ENCODE data around the gene TAX1BP3. TPM values are rescaled to one million over a fixed set of nuclear protein-coding genes. Genes with fewer than 3 reads are reported as not detected.

TAX1BP3 gene
- polyA plus RNA-seq, 3 donors = 29.6 to 71.8 (median 70.9) TPM

GRCh38 chr17:3643889-3644349 lies 24.5 kb downstream of the TAX1BP3 start:
- Histone ChIP-seq H4K20me1 (ENCODE audit: insufficient read depth, low read length) (no peaks in the 10 kb centered on the region), H2AFZ (ENCODE audit: insufficient read depth, low read depth, low read length, poor library complexity, severe bottlenecking) (no peak overlapping the region), H3K79me2 (ENCODE audit: insufficient read depth, low read length) (no peaks in the 10 kb centered on the region), H3K4me1 (ENCODE audit: control insufficient read depth in 1 of 2, insufficient read depth in 2 of 2, low read length in 2 of 2) (peaks cover 18 to 21% of the 10 kb centered on the region in 2 donors), H3K9me3 (replicated peaks in 1 of 2; ENCODE audit: control insufficient read depth in 1 of 2, insufficient read depth in 1 of 2, low read length in 2 of 2) (no peaks in the 10 kb centered on the region), H3K27me3 (ENCODE audit: control insufficient read depth in 2 of 2, insufficient read depth in 2 of 2, low read length in 2 of 2) (no peaks in the 10 kb centered on the region), H3K27ac (ENCODE audit: low read depth in 1 of 2, low read length in 2 of 2) (no peak overlapping the region), H3K9ac (ENCODE audit: insufficient read depth, low read length, poor library complexity, severe bottlenecking) (no peak overlapping the region), H3K36me3 (replicated peaks in 1 of 2; ENCODE audit: control insufficient read depth in 1 of 2, insufficient read depth in 2 of 2, low read length in 2 of 2) (peaks cover 9 to 37% of the 10 kb centered on the region in 2 donors), H3K4me2 (replicated peaks; ENCODE audit: extremely low read depth, low read length, poor library complexity, severe bottlenecking) (no peak overlapping the region), H3K4me3 (replicated peaks in 1 of 3; ENCODE audit: low read depth in 2 of 3, low read length in 3 of 3) (no peak overlapping the region)
- no peak for TF ChIP-seq CTCF (IDR thresholded peaks at IDR 0.05)
- DNase-seq = no peak
- intact Hi-C loops (cut with micrococcal nuclease) = no loop called here
- Mint-ChIP-seq H3K4me1 (peaks cover 20% of the 10 kb centered on the region), H3K36me3 (peaks cover 24 to 62% of the 10 kb centered on the region in 2 donors), H3K27ac (peak overlapping the region in 1 of 7 donors; percentile 68), H3K27me3 (ENCODE audit: low read depth in 3 of 3) (peaks cover 0 to 3% (median 0%) of the 10 kb centered on the region in 3 donors), H3K4me3 (no peak overlapping the region), H3K9me3 (peaks cover 0 to under 1% (median 0%) of the 10 kb centered on the region in 7 donors)
- 93% methylated on average over 3 of the region's 4 CpGs for WGBS (ENCODE audit: insufficient coverage)

GRCh38 chr17:3641717-3642486 lies 26.5 kb downstream of the TAX1BP3 start:
- no peak overlapping the region for H3K27ac ChIP-seq (ENCODE audit: low read depth in 1 of 2, low read length in 2 of 2)
- peaks cover 0 to 2% (median 0%) of the 10 kb centered on the region in 7 donors for H3K9me3 Mint-ChIP-seq
- H3K4me1 Mint-ChIP-seq = peaks cover 36% of the 10 kb centered on the region
- peaks cover 0 to 2% (median 0%) of the 10 kb centered on the region in 3 donors for H3K27me3 Mint-ChIP-seq (ENCODE audit: low read depth in 3 of 3)
- H3K27me3 ChIP-seq (ENCODE audit: control insufficient read depth in 2 of 2, insufficient read depth in 2 of 2, low read length in 2 of 2) = no peaks in the 10 kb centered on the region
- H3K4me1 ChIP-seq (ENCODE audit: control insufficient read depth in 1 of 2, insufficient read depth in 2 of 2, low read length in 2 of 2) = peaks cover 28 to 31% of the 10 kb centered on the region in 2 donors
- no peak for TF ChIP-seq CTCF (IDR thresholded peaks at IDR 0.05)
- intact Hi-C loops (cut with micrococcal nuclease) = no loop called here
- peak overlapping the region in 2 of 7 donors; percentile 17 to 38 for H3K27ac Mint-ChIP-seq
- DNase-seq = no peak
- peaks cover 11% of the 10 kb centered on the region for H3K79me2 ChIP-seq (ENCODE audit: insufficient read depth, low read length)
- peaks cover 15 to 49% of the 10 kb centered on the region in 2 donors for H3K36me3 Mint-ChIP-seq
- WGBS (ENCODE audit: insufficient coverage) = 93% methylated on average over 2 of the region's 19 CpGs
- H3K36me3 ChIP-seq (replicated peaks in 1 of 2; ENCODE audit: control insufficient read depth in 1 of 2, insufficient read depth in 2 of 2, low read length in 2 of 2) = peaks cover 2 to 20% of the 10 kb centered on the region in 2 donors
- no peaks in the 10 kb centered on the region for H3K9me3 ChIP-seq (replicated peaks in 1 of 2; ENCODE audit: control insufficient read depth in 1 of 2, insufficient read depth in 1 of 2, low read length in 2 of 2)
- no peak overlapping the region for H3K4me2 ChIP-seq (replicated peaks; ENCODE audit: extremely low read depth, low read length, poor library complexity, severe bottlenecking)
- H3K4me3 ChIP-seq (replicated peaks in 1 of 3; ENCODE audit: low read depth in 2 of 3, low read length in 3 of 3) = no peak overlapping the region
- no peak overlapping the region for H3K4me3 Mint-ChIP-seq
- no peaks in the 10 kb centered on the region for H4K20me1 ChIP-seq (ENCODE audit: insufficient read depth, low read length)
- no peak overlapping the region for H3K9ac ChIP-seq (ENCODE audit: insufficient read depth, low read length, poor library complexity, severe bottlenecking)
- H2AFZ ChIP-seq (ENCODE audit: insufficient read depth, low read depth, low read length, poor library complexity, severe bottlenecking) = no peak overlapping the region
